MM.1S (cell line): ENCODE results near the gene CNTD1.

Experiments
- DNase-seq: peaks from one replicate; pipeline ENCODE4 v3.0.0-alpha.2; 2015
- H2AFZ ChIP-seq: fragments of 300-600 bp; sonication (generic); 2 replicates; pipeline ENCODE4 v1.6.0; 2016; ENCODE audit warnings: antibody characterized with exemption, low read length
- H3F3A ChIP-seq: fragments of 300-600 bp; sonication (generic); 2 replicates; pipeline ENCODE4 v1.6.1; 2016; ENCODE audit warnings: mild to moderate bottlenecking, antibody characterized with exemption, low read length, moderate library complexity, mixed read lengths; ENCODE audit not compliant: insufficient read depth
- H3K27ac ChIP-seq: fragments of 300-600 bp; sonication (generic); 2 replicates; pipeline ENCODE4 v1.5.1; 2016; ENCODE audit warnings: mild to moderate bottlenecking, low read length
- H3K27me3 ChIP-seq: fragments of 300-600 bp; sonication (generic); replicated peaks from 2 replicates; pipeline ENCODE4 v1.6.0; 2016; ENCODE audit warnings: low read length; ENCODE audit not compliant: insufficient read depth
- H3K36me3 ChIP-seq: fragments of 300-600 bp; sonication (generic); replicated peaks from 2 replicates; pipeline ENCODE4 v1.6.1; 2016; ENCODE audit warnings: mild to moderate bottlenecking, low read length, mixed read lengths; ENCODE audit not compliant: insufficient read depth
- H3K4me1 ChIP-seq: fragments of 300-600 bp; sonication (generic); 2 replicates; pipeline ENCODE4 v1.6.1; 2016; ENCODE audit warnings: low read length, mixed read lengths
- H3K4me2 ChIP-seq: fragments of 300-600 bp; sonication (generic); 2 replicates; pipeline ENCODE4 v1.6.0; 2016; ENCODE audit warnings: low read depth, low read length
- H3K4me3 ChIP-seq: fragments of 300-600 bp; sonication (generic); 2 replicates; pipeline ENCODE4 v1.5.1; 2016; ENCODE audit warnings: low read length, mixed read lengths
- H3K79me2 ChIP-seq: fragments of 300-600 bp; sonication (generic); 2 replicates; pipeline ENCODE4 v1.6.1; 2016; ENCODE audit warnings: mixed run types, low read length, mixed read lengths
- H3K9ac ChIP-seq: fragments of 300-600 bp; sonication (generic); 2 replicates; pipeline ENCODE4 v1.6.1; 2016; ENCODE audit warnings: low read length, mixed read lengths
- H3K9me2 ChIP-seq: fragments of 300-600 bp; sonication (generic); replicated peaks from 2 replicates; pipeline ENCODE4 v1.6.1; 2016; ENCODE audit warnings: mild to moderate bottlenecking, low read length, mixed read lengths; ENCODE audit not compliant: insufficient read depth
- H3K9me3 ChIP-seq: fragments of 300-600 bp; sonication (generic); replicated peaks from 2 replicates; pipeline ENCODE4 v1.6.1; 2016; ENCODE audit warnings: mild to moderate bottlenecking, low read length, mixed read lengths; ENCODE audit not compliant: insufficient read depth
- H4K20me1 ChIP-seq: fragments of 300-600 bp; sonication (generic); 2 replicates; pipeline ENCODE4 v1.6.1; 2016; ENCODE audit warnings: mild to moderate bottlenecking, low read length, moderate library complexity, mixed read lengths; ENCODE audit not compliant: insufficient read depth
- EZH2 ChIP-seq: fragments of 300-600 bp; sonication (generic); optimal IDR thresholded peaks from 2 replicates; pipeline ENCODE3; 2017; ENCODE audit warnings: low read depth, mild to moderate bottlenecking, antibody characterized with exemption, low read length, mixed read lengths
- EZH2phosphoT487 ChIP-seq: fragments of 300-600 bp; sonication (generic); IDR thresholded peaks from 2 replicates; pipeline ENCODE4 v1.6.1; 2018; ENCODE audit warnings: antibody characterized with exemption, low read length
- TF ChIP-seq, protein P1 (sequence below): fragments of 300-600 bp; sonication (generic); IDR thresholded peaks from 2 replicates; pipeline ENCODE4 v1.5.1; 2016; ENCODE audit warnings: antibody characterized with exemption, low read length, mixed read lengths

CNTD1 gene

DNA sequence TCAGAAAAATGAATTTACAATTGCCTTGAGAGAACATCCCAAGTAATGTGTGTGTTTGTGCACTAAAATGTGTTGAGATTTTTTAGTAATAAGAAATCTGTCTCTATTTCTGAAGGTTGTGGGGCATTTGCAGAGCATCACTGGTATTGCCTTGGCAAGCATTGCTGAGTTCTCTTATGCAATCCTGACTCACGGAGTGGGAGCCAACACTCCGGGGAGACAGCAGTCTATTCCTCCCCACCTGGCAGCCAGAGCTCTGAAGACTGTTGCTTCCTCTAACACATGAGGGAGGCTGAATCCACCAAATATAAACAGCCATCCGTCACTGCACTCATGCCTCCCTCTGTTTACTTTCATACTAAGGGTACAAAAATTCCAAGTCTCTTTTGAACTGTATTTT lies 10.6 kb downstream of the CNTD1 start:
- Histone ChIP-seq H3K4me1 (no peaks in the 10 kb centered on the region), H4K20me1 (no peaks in the 10 kb centered on the region), H3K9me3 (no peaks in the 10 kb centered on the region), H3F3A (no peaks in the 10 kb centered on the region), H3K36me3 (0 out of 2 replicates have a peak, but pooled peaks cover 3% of the 10 kb centered on the region), H3K79me2 (no peaks in the 10 kb centered on the region), H3K4me3 (no peak overlapping the region), H3K9me2 (no peaks in the 10 kb centered on the region), H3K27me3 (no peaks in the 10 kb centered on the region), H2AFZ (no peak overlapping the region), H3K27ac (no peak overlapping the region), H3K9ac (no peak overlapping the region), H3K4me2 (no peak overlapping the region)
- TF ChIP-seq EZH2phosphoT487: no peak
- no peak for TF ChIP-seq EZH2
- TF ChIP-seq, protein P1, sequence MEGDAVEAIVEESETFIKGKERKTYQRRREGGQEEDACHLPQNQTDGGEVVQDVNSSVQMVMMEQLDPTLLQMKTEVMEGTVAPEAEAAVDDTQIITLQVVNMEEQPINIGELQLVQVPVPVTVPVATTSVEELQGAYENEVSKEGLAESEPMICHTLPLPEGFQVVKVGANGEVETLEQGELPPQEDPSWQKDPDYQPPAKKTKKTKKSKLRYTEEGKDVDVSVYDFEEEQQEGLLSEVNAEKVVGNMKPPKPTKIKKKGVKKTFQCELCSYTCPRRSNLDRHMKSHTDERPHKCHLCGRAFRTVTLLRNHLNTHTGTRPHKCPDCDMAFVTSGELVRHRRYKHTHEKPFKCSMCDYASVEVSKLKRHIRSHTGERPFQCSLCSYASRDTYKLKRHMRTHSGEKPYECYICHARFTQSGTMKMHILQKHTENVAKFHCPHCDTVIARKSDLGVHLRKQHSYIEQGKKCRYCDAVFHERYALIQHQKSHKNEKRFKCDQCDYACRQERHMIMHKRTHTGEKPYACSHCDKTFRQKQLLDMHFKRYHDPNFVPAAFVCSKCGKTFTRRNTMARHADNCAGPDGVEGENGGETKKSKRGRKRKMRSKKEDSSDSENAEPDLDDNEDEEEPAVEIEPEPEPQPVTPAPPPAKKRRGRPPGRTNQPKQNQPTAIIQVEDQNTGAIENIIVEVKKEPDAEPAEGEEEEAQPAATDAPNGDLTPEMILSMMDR: no peak
- DNase-seq: no peak

DNA sequence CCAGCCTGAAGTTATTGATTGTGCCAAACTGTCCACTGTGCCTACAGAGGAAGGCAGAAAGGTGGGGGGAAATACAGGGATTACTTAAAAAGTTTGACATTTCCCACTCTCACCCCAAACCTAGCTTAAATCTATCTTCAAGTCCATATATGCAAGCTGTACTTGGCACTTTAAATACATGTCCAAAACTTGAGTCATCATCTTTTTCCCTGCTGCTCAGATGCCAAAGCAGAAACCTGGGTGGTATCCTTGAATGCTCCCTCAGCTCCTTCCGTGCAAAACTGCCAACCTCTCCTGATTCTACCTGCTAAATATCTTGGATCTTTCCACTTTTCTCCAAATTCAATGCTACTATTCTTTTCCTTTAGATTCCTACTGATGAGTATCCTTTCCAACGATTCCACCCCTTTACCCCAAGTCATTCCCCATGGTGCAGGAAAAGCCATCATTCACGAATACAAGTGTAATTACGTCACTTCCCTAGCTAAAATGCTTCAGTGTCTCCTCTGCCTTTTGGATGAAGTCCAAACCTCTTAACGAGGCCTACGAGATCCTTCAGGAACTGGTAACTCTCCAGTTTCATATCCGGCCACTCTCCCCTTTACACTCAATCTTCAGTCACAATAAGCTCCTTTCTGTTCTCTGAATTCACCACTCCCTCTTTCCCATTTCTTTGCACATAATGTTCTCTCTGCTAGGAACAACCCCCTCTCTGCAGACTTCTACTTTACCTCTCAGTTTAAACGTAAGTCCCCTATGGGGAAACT lies 16.2 kb downstream of the CNTD1 start:
- no peaks in the 10 kb centered on the region for H3K9me3 ChIP-seq
- TF ChIP-seq, protein P1: no peak
- TF ChIP-seq EZH2phosphoT487 (no peak), EZH2 (no peak)
- H4K20me1 ChIP-seq: no peaks in the 10 kb centered on the region
- H3K79me2 ChIP-seq: peaks cover 6% of the 10 kb centered on the region; the same call in 1 of the 2 replicates
- no peak overlapping the region for H2AFZ ChIP-seq
- DNase-seq: no peak
- H3K27ac ChIP-seq: no peak overlapping the region
- peaks cover 10% of the 10 kb centered on the region for H3K36me3 ChIP-seq
- H3K9ac ChIP-seq: no peak overlapping the region
- no peak overlapping the region for H3K4me3 ChIP-seq
- no peaks in the 10 kb centered on the region for H3K27me3 ChIP-seq
- no peaks in the 10 kb centered on the region for H3K4me1 ChIP-seq
- H3K4me2 ChIP-seq: no peak overlapping the region
- H3F3A ChIP-seq: no peaks in the 10 kb centered on the region
- H3K9me2 ChIP-seq: no peaks in the 10 kb centered on the region

DNA sequence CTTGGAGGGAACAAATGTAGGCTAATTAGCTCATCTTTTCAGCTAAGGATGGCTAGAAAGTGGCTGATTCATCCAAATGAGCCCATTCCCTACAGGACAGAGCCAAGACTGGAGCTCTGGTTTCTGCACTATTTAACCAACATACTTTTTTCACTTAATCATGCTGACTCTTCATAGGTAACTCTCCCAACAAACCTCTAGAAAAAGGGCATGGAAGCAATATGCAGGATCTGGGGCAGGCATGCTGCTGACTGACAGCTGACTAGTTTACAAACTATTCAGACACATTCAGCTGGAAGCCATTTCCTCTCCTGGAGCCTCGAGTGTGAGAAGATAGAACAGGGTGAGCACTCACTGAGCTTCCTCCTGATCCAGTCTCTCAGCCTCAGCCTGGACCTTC lies 19.2 kb downstream of the CNTD1 start:
- Histone ChIP-seq H3K79me2 (peaks cover 27% of the 10 kb centered on the region), H3K4me1 (0 out of 2 replicates have a peak, but pooled peaks cover 4% of the 10 kb centered on the region), H2AFZ (no peak overlapping the region), H3K9ac (no peak overlapping the region), H3K27me3 (no peaks in the 10 kb centered on the region), H3K9me3 (no peaks in the 10 kb centered on the region), H4K20me1 (no peaks in the 10 kb centered on the region), H3K4me2 (no peak overlapping the region), H3K27ac (no peak overlapping the region), H3K9me2 (no peaks in the 10 kb centered on the region), H3K36me3 (peaks cover 10% of the 10 kb centered on the region), H3K4me3 (no peak overlapping the region), H3F3A (peaks cover 6% of the 10 kb centered on the region; the same call in 1 of the 2 replicates)
- TF ChIP-seq EZH2: no peak
- TF ChIP-seq EZH2phosphoT487: no peak
- TF ChIP-seq, protein P1: no peak
- DNase-seq: no peak
